HepG2 (cell line): ENCODE results near the gene SOX13. TPM values are rescaled to one million over a fixed set of nuclear protein-coding genes. Genes with fewer than 3 reads are reported as not detected.

Experiments
- BORCS8-MEF2B ChIP-seq: sonication (generic); formaldehyde crosslinking; IDR thresholded peaks from 2 replicates; pipeline ENCODE4 v1.8.0; 2022; ENCODE audit warnings: mild to moderate bottlenecking, missing genetic modification reagents
- FIP1L1 ChIP-seq: fragments of 200-400 bp; formaldehyde crosslinking; IDR thresholded peaks from 2 replicates; pipeline ENCODE4 v1.6.1; 2018; ENCODE audit warnings: low read depth, mild to moderate bottlenecking, low read length, moderate library complexity, borderline replicate concordance; ENCODE audit not compliant: insufficient read depth
- KMT2A ChIP-seq: sonication (generic); formaldehyde crosslinking; IDR thresholded peaks from 2 replicates; pipeline ENCODE4 v1.4.0; 2020; ENCODE audit warnings: missing genetic modification reagents
- NAIF1 ChIP-seq: sonication (generic); formaldehyde crosslinking; IDR thresholded peaks from 2 replicates; pipeline ENCODE4 v1.5.0; 2020; ENCODE audit warnings: mild to moderate bottlenecking, missing genetic modification reagents, borderline replicate concordance
- SAP130 ChIP-seq: IDR thresholded peaks from 2 replicates; pipeline ENCODE4 v1.6.1; 2016; ENCODE audit warnings: low read depth
- SATB2 ChIP-seq: sonication (generic); formaldehyde crosslinking; IDR thresholded peaks from 2 replicates; pipeline ENCODE4 v1.5.0; 2020; ENCODE audit warnings: missing genetic modification reagents
- SNAI1 ChIP-seq: sonication (generic); formaldehyde crosslinking; IDR thresholded peaks from 2 replicates; pipeline ENCODE4 v1.5.0; 2020; ENCODE audit warnings: mild to moderate bottlenecking, missing genetic modification reagents, borderline replicate concordance
- TBP ChIP-seq: sonication (generic); formaldehyde crosslinking; IDR thresholded peaks from 2 replicates; pipeline ENCODE4 v1.5.0; 2020; ENCODE audit warnings: missing genetic modification reagents
- TBX3 ChIP-seq: fragments of 450-650 bp; IDR thresholded peaks from 2 replicates; pipeline ENCODE4 v1.6.1; 2017; ENCODE audit warnings: antibody characterized with exemption, mild to moderate bottlenecking, inconsistent platforms, borderline replicate concordance
- ZBTB4 ChIP-seq: sonication (generic); formaldehyde crosslinking; IDR thresholded peaks from 2 replicates; pipeline ENCODE4 v1.4.0; 2020; ENCODE audit warnings: missing genetic modification reagents, mild to moderate bottlenecking, borderline replicate concordance
- ZNF512B ChIP-seq: sonication (generic); formaldehyde crosslinking; IDR thresholded peaks from 2 replicates; pipeline ENCODE4 v1.5.1; 2020; ENCODE audit warnings: missing genetic modification reagents, mild to moderate bottlenecking, borderline replicate concordance
- polyA plus RNA-seq, 8 experiments: library from polyadenylated mRNA; depleted of rRNA in 3 of 8; stranded (reverse) in 7 of 8; unstranded in 1 of 8; fragments of >200 nt; fragmentation: Illumina TruSeq in 4 of 8; extraction: Trizol in 4 of 8; gene quantifications; 2 replicates each; pipeline versions ENCODE4 v1.2.1 to v1.2.3, GENCODE V29; 2011 to 2016; ENCODE audit warnings: low read depth in 4 of 8, missing spikeins in 1 of 8, mixed read lengths in 1 of 8; ENCODE audit not compliant: insufficient read depth in 1 of 8
- total RNA-seq, 5 experiments: library from RNA; depleted of rRNA; stranded (reverse); fragments of >200 nt; fragmentation: Illumina TruSeq; extraction: Trizol; gene quantifications; 2 replicates each; pipeline ENCODE4 v1.2.3, GENCODE V29; 2016; ENCODE audit warnings: low read depth in 1 of 5
- TF ChIP-seq, protein P1 (sequence below): sonication (generic); formaldehyde crosslinking; IDR thresholded peaks from 2 replicates; pipeline ENCODE4 v1.4.0; 2020; ENCODE audit warnings: missing genetic modification reagents
- TF ChIP-seq, protein P2 (sequence below): sonication (generic); formaldehyde crosslinking; IDR thresholded peaks from 2 replicates; pipeline ENCODE4 v1.5.0; 2020; ENCODE audit warnings: mild to moderate bottlenecking, missing genetic modification reagents
- TF ChIP-seq, protein P3 (sequence below): sonication (generic); formaldehyde crosslinking; conservative IDR thresholded peaks from 2 replicates; pipeline ENCODE4 v1.4.0; 2020; ENCODE audit warnings: missing genetic modification reagents

Gene SOX13
- total and polyA plus RNA-seq, 2 of the 13 experiments (the other 11 are each of a cell fraction or from before 2014, with no cell fraction given), result 13.3 to 15.8 TPM

DNA sequence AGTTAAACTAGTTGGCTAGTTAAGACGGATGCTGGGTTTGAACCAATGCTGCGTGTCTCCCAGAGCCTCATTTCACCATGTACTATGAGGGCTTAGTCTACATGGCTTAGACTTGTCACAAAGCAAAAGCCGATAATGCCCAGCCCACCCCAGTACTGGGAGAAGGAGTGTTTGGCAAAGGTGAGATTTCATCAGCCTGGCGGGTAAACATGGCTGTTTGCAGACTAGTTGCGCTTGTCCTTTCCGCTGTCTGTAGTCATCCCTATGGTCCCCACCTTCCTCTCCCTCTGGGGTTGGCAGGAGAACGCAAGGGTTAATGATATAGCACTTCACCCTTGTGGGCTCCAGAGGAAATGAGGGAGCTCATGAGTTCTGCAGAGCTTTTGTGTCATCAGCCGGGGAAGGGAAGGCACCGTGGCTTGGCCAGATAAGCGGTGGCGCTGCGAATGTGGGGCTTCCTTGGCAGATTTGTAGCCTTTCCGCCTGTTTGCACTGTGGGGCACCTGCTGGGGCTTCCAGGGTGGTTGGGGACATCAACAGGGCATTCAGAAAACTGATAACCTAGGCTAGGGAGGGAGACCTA is 29.2 kb downstream of the SOX13 start (continued):
- TF ChIP-seq, protein P1, sequence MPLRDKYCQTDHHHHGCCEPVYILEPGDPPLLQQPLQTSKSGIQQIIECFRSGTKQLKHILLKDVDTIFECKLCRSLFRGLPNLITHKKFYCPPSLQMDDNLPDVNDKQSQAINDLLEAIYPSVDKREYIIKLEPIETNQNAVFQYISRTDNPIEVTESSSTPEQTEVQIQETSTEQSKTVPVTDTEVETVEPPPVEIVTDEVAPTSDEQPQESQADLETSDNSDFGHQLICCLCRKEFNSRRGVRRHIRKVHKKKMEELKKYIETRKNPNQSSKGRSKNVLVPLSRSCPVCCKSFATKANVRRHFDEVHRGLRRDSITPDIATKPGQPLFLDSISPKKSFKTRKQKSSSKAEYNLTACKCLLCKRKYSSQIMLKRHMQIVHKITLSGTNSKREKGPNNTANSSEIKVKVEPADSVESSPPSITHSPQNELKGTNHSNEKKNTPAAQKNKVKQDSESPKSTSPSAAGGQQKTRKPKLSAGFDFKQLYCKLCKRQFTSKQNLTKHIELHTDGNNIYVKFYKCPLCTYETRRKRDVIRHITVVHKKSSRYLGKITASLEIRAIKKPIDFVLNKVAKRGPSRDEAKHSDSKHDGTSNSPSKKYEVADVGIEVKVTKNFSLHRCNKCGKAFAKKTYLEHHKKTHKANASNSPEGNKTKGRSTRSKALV, result no peak; the same call in 1 of the 2 replicates
- TF ChIP-seq KMT2A (CRISPR knock-in tag), result 0 out of 2 replicates have a peak, but pooled peaks have one; percentile 52
- TF ChIP-seq SATB2, result 0 out of 2 replicates have a peak, but pooled peaks have one; percentile 33
- peak; percentile 76; the same call in 1 of the 2 replicates for TF ChIP-seq ZNF512B (CRISPR knock-in tag)
- TF ChIP-seq, protein P2, sequence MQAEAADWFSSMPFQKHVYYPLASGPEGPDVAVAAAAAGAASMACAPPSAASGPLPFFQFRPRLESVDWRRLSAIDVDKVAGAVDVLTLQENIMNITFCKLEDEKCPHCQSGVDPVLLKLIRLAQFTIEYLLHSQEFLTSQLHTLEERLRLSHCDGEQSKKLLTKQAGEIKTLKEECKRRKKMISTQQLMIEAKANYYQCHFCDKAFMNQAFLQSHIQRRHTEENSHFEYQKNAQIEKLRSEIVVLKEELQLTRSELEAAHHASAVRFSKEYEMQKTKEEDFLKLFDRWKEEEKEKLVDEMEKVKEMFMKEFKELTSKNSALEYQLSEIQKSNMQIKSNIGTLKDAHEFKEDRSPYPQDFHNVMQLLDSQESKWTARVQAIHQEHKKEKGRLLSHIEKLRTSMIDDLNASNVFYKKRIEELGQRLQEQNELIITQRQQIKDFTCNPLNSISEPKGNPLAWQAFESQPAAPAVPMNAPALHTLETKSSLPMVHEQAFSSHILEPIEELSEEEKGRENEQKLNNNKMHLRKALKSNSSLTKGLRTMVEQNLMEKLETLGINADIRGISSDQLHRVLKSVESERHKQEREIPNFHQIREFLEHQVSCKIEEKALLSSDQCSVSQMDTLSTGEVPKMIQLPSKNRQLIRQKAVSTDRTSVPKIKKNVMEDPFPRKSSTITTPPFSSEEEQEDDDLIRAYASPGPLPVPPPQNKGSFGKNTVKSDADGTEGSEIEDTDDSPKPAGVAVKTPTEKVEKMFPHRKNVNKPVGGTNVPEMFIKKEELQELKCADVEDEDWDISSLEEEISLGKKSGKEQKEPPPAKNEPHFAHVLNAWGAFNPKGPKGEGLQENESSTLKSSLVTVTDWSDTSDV, result no peak
- TF ChIP-seq, protein P3, sequence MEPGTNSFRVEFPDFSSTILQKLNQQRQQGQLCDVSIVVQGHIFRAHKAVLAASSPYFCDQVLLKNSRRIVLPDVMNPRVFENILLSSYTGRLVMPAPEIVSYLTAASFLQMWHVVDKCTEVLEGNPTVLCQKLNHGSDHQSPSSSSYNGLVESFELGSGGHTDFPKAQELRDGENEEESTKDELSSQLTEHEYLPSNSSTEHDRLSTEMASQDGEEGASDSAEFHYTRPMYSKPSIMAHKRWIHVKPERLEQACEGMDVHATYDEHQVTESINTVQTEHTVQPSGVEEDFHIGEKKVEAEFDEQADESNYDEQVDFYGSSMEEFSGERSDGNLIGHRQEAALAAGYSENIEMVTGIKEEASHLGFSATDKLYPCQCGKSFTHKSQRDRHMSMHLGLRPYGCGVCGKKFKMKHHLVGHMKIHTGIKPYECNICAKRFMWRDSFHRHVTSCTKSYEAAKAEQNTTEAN, result no peak
- TF ChIP-seq ZBTB4, result no peak
- no peak for TF ChIP-seq SNAI1
- peak; percentile 80 for TF ChIP-seq SAP130 (CRISPR knock-in tag)
- TF ChIP-seq FIP1L1, result no peak
- peak; percentile 31; the same call in 1 of the 2 replicates for TF ChIP-seq NAIF1
- no peak for TF ChIP-seq TBP (CRISPR knock-in tag)
- 0 out of 2 replicates have a peak, but pooled peaks have one; percentile 20 for TF ChIP-seq BORCS8-MEF2B
- TF ChIP-seq TBX3, result no peak
